Measurements from ENCODE around the gene PPT1.

GRCh38 chr1:40036574-40036973 lies 60.5 kb downstream of the PPT1 start:
- TF ChIP-seq POLR2A (IDR thresholded peaks at IDR 0.05; ENCODE audit: extremely low read depth, insufficient read length) (no peak), CTCF (IDR thresholded peaks at IDR 0.05; ENCODE audit: low read depth, low read length) (no peak), MAX (IDR thresholded peaks at IDR 0.05; ENCODE audit: low read depth, low read length) (no peak), MYC (IDR thresholded peaks at IDR 0.05; ENCODE audit: low read depth, low read length) (no peak)

Data from NB4 (cell line).